Fibroblast of upper back skin (primary cell): ENCODE data around the gene CLEC2D.
"Not testable (repeated sequence)": the region's sequence is repeated elsewhere in the genome, so short reads cannot be mapped to it uniquely, and the experiment has no call there.

Source experiments
- DNase-seq: peaks from one replicate; pipeline ENCODE4 v3.0.0-alpha.2; 2013

CLEC2D gene

DNA sequence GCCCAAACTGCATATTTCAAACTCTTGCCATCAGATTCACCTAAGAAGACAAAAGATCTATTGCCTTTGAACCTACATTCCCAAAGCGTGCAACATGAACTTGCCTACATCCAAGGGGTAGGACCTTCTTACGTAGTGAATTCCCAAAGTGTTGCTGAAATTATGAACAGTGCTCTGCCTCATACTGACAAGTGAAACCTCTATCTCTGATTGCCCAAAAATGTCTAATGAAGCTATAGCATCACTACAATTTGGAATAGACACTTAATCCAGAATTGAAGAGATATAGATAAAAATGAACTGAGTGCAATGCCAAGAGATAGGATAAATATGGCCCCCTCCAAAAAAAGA, 31.1 kb downstream of the CLEC2D start:
- no peak for DNase-seq

DNA sequence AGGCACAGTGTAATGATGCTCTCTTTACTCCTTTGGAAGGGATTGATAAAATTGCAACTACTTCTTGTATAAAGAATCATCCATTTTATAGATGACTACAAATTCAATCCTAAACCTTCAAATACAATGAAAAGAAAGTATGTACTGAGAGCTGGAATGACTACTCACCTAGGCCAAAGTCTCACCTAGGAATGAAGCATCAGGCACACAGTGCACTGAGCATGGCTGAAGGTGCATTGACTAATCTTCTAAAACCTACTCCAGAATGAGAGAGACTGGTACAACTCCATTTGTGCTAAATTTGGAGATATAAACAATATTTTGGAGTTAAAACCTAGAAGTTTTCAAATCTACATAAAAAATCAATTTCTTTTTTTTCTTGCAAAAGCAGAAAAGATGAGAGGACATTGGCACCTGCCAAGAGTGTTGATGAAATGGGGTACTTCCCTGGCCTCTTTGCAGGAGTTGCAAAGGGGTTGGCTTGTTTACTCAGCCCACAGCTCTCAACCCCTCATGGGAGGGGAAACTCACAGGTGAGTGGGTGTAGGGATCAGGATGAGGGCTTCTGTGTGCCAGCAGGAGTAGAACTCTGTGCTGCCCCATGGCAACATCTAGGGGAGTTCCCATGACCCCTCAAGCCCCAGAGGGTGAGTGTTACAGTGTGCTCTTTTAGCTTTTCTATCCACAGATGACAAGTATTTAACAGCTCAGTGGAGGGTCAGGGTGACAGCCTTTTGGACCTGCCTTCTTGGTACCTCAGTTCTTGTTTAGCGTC, 32.1 kb downstream of the CLEC2D start:
- DNase-seq: no peak

GRCh38 chr12:9702255-9702654, 32.7 kb downstream of the CLEC2D start:
- no peak for DNase-seq

DNA sequence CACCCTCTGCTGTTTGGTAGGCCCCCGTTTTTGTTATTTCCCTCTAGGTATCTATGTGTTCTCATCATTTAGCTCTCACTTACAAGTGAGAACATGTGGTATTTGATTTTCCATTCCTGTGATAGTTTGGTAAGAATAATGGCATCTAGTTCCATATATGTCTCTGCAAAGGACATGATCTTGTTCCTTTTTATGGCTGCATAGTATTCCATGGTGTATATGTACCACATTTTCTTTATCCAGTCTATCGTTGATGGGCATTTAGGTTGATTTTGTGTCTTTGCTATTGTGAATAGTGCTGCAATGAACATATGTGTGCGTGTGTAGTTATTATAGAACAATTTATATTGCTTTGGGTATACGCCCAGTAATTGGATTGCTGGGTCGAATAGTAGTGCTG, 35.0 kb downstream of the CLEC2D start:
- DNase-seq: not testable (repeated sequence)

DNA sequence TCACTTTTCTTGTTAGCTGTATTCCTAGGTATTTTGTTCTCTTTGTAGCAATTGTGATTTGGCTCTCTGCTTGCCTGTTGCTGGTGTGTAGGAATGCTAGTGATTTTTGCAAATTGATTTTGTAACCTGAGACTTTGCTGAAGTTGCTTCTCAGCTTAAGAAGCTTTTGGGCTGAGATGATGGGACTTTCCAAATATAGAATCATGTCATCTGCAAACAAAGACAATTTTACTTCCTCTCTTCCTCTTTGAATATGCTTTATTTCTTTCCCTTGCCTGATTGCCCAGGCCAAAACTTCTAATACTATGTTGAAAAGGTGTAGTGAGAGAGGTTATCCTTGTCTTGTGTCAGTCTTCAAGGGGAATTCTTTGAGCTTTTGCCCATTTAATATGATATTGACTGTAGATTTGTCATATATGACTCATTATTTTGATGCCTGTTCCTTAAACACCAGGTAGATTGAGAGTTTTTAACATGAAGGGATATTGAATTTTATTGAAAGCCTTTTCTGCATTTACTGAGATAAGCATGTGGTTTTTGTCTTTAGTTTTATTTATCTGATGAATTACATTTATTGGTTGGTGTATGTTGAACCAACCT, 36.7 kb downstream of the CLEC2D start:
- DNase-seq: no peak

DNA sequence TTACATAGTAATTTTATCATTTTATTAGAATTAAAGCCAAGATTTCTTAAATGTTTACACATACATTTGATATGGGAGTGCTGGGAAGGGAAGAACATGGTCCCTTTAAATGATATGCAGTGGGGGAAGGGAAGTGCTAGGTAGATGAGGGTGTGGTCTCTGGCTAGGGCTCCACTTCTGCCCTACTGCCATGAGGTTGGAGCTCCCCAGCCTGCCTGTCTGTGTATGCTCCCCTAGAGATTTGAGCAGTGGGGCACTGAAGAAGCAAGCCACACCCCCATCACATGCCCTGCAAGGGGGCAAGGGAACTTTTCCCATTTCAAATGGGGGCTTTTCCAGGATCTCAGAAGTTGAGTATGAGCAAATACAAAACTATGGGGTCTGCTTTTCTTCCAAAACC, 37.8 kb downstream of the CLEC2D start:
- DNase-seq: no peak

GRCh38 chr12:9707864-9708808, 38.6 kb downstream of the CLEC2D start:
- DNase-seq: peak; percentile 54

- no peak for DNase-seq
Observed at GRCh38 chr12:9708853-9709252, 39.3 kb downstream of the CLEC2D start.

DNA sequence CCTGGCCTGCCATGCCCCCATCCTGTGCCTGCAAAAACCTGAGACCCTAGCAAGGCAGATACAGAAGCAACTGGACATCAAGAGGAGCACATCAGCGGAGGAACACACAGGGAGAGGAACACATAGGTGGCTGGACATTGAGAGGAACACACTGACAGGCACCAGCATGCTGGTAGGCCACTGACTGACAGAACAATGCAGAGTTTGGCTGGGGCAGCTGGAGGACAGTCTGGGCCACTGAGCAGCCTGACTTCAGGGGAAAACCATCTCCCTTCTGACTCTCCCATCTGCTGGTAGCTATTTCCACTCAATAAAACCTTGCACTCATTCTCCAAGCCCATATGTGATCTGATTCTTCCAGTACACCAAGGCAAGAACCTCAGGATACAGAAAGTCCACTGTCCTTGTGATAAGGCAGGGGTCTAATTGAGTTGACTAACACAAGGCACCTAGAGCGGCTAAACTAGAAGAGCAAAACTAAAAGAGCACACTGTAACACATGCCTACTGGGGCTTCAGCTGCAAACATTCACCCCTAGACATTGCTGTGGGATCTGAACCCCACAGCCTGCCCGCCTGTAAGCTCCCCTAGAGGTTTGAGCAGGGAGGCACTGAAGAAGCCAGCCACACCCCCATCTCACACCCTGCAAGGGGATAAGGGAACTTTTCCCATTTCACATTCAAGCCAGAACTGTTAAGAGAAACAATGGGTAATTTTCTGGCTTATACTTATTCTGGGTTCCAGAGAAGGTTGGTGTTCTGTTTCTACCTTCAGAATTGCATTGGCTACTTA, 41.3 kb downstream of the CLEC2D start:
- DNase-seq: no peak

GRCh38 chr12:9711664-9712063, 42.2 kb downstream of the CLEC2D start:
- peak; percentile 40 for DNase-seq

DNA sequence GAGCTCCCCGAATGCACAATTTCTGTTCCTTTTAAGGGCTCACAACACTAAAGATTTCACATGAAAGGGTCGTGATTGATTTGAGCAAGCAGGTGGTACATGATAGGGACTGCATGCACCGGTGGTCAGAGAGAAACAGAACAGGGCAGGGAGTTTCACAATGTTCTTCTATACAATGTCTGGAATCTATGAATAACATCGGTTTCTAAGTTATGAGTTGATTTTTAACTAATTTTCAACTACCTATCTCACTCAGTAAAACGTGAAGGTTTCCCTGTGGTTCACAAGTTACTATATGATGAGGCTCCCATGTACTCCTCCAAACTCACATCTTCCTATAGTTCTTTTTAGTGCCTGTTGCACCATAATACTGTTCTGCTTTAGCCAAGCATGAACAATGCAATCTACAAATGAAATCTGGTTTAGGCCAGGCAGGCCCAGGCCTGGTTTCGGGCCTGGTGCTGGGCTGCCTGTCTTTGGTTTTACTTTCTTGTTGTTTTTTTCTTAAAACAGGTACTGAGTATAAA, 43.6 kb downstream of the CLEC2D start:
- not testable (repeated sequence) for DNase-seq

DNA sequence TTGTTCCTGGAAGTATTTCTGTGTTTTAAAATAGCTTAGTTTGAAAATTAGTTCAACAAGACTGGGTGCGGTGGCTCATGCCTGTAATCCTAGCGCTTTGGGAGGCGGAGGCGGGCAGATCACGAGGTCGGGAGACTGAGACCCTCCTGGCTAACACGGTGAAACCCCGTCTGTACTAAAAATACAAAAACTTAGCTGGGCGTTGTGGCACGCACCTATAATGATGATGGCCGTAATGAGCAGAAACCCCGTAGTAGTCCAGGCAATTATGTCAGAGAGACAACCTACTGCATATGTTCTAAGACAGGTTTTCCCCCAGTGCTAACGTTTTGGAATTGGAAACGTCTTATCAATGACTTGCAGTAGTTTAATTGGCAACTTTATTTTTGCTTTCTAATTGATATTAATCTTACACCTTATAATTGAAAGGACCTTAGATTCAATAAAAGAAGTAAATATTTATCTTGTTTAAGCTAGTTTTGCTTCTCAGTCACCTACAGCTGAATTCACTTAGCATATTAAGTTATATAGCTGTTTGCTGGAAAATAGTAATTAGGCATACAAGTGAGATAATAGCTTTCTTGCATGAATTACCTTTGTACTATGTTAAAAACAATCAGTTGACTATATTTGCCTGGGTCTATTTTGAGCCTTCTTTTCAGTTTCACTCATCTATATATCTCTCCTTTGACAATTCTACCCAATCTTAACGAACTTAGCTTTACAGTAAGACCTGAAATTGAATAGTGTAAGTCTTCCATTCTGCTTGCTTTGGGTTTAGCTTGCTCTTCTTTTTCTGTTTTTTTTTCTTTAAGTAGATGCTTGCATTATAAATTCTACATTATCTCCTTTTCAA, 47.8 kb downstream of the CLEC2D start:
- DNase-seq: no peak

- no peak for DNase-seq
Observed at GRCh38 chr12:9718968-9719367, 49.5 kb downstream of the CLEC2D start.

DNA sequence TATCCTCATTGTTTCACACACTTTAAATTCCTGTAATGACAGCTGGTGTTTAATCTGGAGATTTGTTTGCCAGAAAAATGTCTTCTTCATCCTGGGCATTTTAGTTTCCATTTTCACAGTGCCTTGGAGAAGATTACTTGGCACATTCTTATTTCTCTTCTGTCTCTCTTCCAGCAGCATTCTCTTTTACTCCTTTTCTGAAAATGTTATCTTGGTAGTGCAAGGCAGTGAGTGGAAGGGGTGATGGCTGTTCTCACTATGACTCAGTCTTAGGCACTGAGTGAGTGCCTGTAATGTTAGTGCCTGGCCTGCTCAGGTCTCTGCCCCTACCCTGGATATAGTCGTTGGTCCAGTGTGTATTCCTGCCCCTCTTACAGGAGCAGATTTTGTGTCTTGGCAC, 50.3 kb downstream of the CLEC2D start:
- DNase-seq: no peak

DNA sequence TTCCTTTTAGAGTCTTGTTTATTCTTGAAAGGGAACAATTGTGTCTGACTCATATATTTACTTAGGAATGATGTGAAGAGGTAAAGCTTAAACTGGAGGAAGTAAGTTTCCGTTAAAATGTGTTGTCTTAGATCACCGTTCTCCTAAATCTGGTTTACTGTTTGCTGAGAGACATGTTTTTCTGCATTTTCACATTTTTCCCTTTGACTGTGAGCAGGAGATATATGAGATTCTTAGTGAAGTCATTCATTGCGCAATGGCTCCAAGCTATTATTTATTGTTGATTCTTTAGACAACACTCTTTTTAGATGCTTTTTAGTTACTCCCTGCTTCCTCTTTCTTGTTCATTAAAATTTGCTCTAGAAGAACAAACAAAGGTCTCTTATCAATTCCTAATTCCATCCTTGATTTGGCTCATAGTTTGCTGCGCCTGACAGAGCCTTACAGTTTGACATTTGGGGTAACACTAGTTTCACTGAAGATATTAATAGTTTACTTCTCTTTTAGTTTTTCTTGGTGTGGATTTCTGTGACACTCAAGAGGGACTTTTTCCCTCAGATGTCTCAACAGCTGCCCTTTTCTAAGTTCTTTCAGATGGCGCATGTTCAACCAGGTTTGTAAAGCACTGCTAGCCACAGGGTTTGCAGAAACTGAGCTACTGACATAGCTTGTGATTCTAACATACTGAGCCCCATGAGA, 52.0 kb downstream of the CLEC2D start:
- DNase-seq: no peak

DNA sequence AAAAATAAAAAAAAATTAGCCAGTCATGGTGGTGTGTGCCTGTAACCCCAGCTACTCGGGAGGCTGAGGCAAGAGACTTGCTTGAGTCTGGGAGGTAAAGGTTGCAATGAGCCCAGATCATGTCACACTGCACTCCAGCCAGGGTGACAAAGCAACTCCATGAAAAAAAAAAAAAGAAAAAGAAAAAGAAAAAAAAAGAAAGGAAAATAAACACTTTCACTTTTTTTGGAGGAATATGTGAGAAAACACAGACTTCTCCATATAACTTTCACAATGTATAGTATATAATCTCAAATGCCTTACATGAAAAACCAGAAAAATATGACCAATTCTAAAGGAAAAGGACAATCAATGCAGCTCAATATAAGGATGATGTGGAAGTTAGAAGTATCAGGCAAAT, 54.5 kb downstream of the CLEC2D start:
- DNase-seq: no peak

DNA sequence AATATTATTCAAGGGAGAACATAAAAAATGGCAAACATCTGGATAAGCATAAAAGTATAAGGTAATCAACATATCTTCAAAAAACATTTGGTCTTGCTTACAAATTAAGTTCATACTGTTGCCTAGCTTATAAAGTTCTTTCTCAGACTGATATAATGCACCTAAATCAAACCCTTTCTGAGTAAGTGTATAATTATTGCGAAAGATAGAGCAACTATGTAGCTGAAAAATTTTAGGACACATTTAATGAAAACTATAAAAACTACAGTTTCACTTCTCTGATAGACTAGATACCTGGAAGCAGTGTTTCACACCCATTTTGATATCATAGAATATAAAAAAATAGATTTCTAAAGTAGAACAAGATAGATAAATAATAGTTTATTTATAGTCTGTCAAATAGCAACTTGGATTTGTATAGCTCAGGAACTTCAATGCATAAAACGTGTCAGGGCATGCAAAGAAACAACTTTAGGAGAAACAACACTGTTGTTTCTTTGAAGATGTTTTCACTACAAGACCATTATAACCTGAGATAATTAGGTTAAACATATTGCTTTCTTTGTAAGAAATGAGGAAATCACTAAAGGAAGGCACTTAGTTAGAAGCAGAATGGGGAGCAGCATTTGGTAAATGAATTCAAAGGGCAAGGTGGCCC, 55.8 kb downstream of the CLEC2D start:
- no peak for DNase-seq

DNA sequence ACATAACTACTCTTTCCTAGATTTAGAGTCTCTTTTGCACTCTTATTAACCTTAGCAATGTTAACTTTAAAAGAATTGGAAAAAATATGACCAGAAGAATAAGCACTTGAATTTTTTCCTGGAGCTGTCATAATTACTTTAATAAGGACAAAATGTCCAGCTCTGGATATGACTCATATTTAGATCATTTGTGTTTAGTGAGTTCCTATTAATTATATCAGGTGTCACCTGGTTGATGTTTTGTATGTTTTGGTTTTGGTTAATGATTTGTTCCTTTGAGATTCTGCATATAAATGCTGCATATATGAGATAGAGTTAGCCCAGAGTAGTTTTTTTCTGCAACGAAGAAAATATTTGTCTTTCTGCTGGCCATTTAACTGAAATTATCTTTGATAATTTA, 58.3 kb downstream of the CLEC2D start:
- DNase-seq: no peak

- DNase-seq: no peak
Observed at GRCh38 chr12:9729082-9729481, 59.6 kb downstream of the CLEC2D start.

DNA sequence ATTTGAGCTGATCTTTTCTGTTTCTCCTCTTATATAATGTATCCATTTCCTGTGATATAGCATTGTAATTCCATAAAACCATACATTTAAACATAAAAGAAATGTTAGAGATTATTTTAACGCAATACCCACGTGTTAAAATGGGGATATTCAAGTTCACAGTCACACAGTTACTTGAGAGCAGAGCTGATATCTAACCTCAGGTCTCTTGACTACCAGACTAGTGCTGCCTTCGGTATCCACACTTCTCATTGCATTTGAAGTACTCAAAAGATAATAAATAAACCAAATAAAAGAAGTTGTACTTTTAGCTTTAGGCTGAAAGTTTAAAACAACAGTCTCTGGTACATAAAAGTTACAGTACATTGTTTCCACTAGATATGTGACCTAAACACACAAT, 60.5 kb downstream of the CLEC2D start:
- no peak for DNase-seq
